Measurements from ENCODE around the gene KCNQ1. TPM values are rescaled to one million over a fixed set of nuclear protein-coding genes. Genes with fewer than 3 reads are reported as not detected.

The KCNQ1 gene
- total and polyA plus RNA-seq, 2 donors (not counting 1 experiment from before 2014, with no cell fraction given): 21.5 to 28.8 TPM

GRCh38 chr11:2651826-2652271 lies 207.0 kb downstream of the KCNQ1 start:
- H3K9me3 Mint-ChIP-seq (ENCODE audit: insufficient read depth): peaks cover 20% of the 10 kb centered on the region
- intact Hi-C loops (cut with micrococcal nuclease): no loop called here
- H3K27ac ChIP-seq (ENCODE audit: low read length in 2 of 2): no peak overlapping the region
- H3K9ac ChIP-seq (ENCODE audit: low read length): no peak overlapping the region
- H2AFZ ChIP-seq (ENCODE audit: insufficient read depth, low read depth, low read length, poor library complexity, severe bottlenecking): no peak overlapping the region
- CTCF ChIA-PET: no interaction called here
- no peaks in the 10 kb centered on the region for H3K4me1 Mint-ChIP-seq
- H3K4me2 ChIP-seq (replicated peaks; ENCODE audit: low read depth, low read length, poor library complexity, severe bottlenecking): no peak overlapping the region
- TF ChIP-seq EZH2 (IDR thresholded peaks at IDR 0.05; ENCODE audit: borderline replicate concordance, insufficient read depth, low read depth, low read length, poor library complexity, severe bottlenecking) (no peak), CTCF (IDR thresholded peaks at IDR 0.05) (no peak)
- H3K27me3 ChIP-seq (replicated peaks in 1 of 4; ENCODE audit: control extremely low read depth in 1 of 4, control insufficient read depth in 3 of 4, insufficient read depth in 4 of 4, low read length in 3 of 4): no peaks in the 10 kb centered on the region
- H4K20me1 ChIP-seq (ENCODE audit: control insufficient read depth, insufficient read depth, low read length, poor library complexity, severe bottlenecking): no peaks in the 10 kb centered on the region
- 96% methylated on average over 4 of the region's 7 CpGs for WGBS (ENCODE audit: insufficient coverage)
- DNase-seq (no peak), ATAC-seq (ENCODE audit: low read depth) (no peak)
- H3K27me3 Mint-ChIP-seq: no peaks in the 10 kb centered on the region
- POLR2A ChIA-PET: no interaction called here
- peaks cover 9 to 35% (median 20%) of the 10 kb centered on the region in 3 donors for H3K9me3 ChIP-seq (ENCODE audit: control extremely low read depth in 1 of 3, control insufficient read depth in 2 of 3, insufficient read depth in 1 of 3, low read length in 2 of 3)
- no peak overlapping the region for H3K4me3 ChIP-seq (ENCODE audit: control extremely low read depth in 1 of 5, extremely low read depth in 1 of 5, insufficient read depth in 1 of 5, low read depth in 2 of 5, low read length in 4 of 5)
- peaks cover 0 to 5% of the 10 kb centered on the region in 2 experiments for H3K36me3 ChIP-seq (replicated peaks in 1 of 2; ENCODE audit: control extremely low read depth in 1 of 2, control insufficient read depth in 1 of 2, extremely low read depth in 1 of 2, insufficient read depth in 2 of 2, low read length in 1 of 2)
- H3K79me2 ChIP-seq (ENCODE audit: control insufficient read depth, insufficient read depth, low read length): peaks cover 6% of the 10 kb centered on the region
- H3K27ac Mint-ChIP-seq: no peak overlapping the region
- no peaks in the 10 kb centered on the region for H3K4me1 ChIP-seq (ENCODE audit: control insufficient read depth in 2 of 2, insufficient read depth in 2 of 2, low read length in 2 of 2)
- no peak overlapping the region for H3K4me3 Mint-ChIP-seq

GRCh38 chr11:2652333-2653197 lies 207.8 kb downstream of the KCNQ1 start:
- Histone ChIP-seq H3K4me1 (ENCODE audit: control insufficient read depth in 2 of 2, insufficient read depth in 2 of 2, low read length in 2 of 2) (no peaks in the 10 kb centered on the region), H3K9me3 (ENCODE audit: control extremely low read depth in 1 of 3, control insufficient read depth in 2 of 3, insufficient read depth in 1 of 3, low read length in 2 of 3) (peaks cover 9 to 33% (median 20%) of the 10 kb centered on the region in 3 donors), H3K9ac (ENCODE audit: low read length) (no peak overlapping the region), H4K20me1 (ENCODE audit: control insufficient read depth, insufficient read depth, low read length, poor library complexity, severe bottlenecking) (no peaks in the 10 kb centered on the region), H3K4me3 (ENCODE audit: control extremely low read depth in 1 of 5, extremely low read depth in 1 of 5, insufficient read depth in 1 of 5, low read depth in 2 of 5, low read length in 4 of 5) (no peak overlapping the region), H2AFZ (ENCODE audit: insufficient read depth, low read depth, low read length, poor library complexity, severe bottlenecking) (no peak overlapping the region), H3K4me2 (replicated peaks; ENCODE audit: low read depth, low read length, poor library complexity, severe bottlenecking) (no peak overlapping the region), H3K27me3 (replicated peaks in 1 of 4; ENCODE audit: control extremely low read depth in 1 of 4, control insufficient read depth in 3 of 4, insufficient read depth in 4 of 4, low read length in 3 of 4) (no peaks in the 10 kb centered on the region), H3K36me3 (replicated peaks in 1 of 2; ENCODE audit: control extremely low read depth in 1 of 2, control insufficient read depth in 1 of 2, extremely low read depth in 1 of 2, insufficient read depth in 2 of 2, low read length in 1 of 2) (peaks cover 0 to 5% of the 10 kb centered on the region in 2 experiments), H3K27ac (ENCODE audit: low read length in 2 of 2) (no peak overlapping the region), H3K79me2 (ENCODE audit: control insufficient read depth, insufficient read depth, low read length) (peaks cover 6% of the 10 kb centered on the region)
- Mint-ChIP-seq H3K4me3 (no peak overlapping the region), H3K9me3 (ENCODE audit: insufficient read depth) (peaks cover 16% of the 10 kb centered on the region), H3K4me1 (no peaks in the 10 kb centered on the region), H3K27ac (no peak overlapping the region), H3K27me3 (no peaks in the 10 kb centered on the region)
- ATAC-seq (ENCODE audit: low read depth) (no peak), DNase-seq (no peak)
- TF ChIP-seq CTCF (IDR thresholded peaks at IDR 0.05): no peak
- TF ChIP-seq EZH2 (IDR thresholded peaks at IDR 0.05; ENCODE audit: borderline replicate concordance, insufficient read depth, low read depth, low read length, poor library complexity, severe bottlenecking): no peak
- CTCF ChIA-PET: no interaction called here
- POLR2A ChIA-PET: no interaction called here
- 69% methylated on average over 2 of the region's 11 CpGs for WGBS (ENCODE audit: insufficient coverage)
- intact Hi-C loops (cut with micrococcal nuclease): no loop called here

Measured in B cell (primary cell).